Stimulated activated CD4-positive, alpha-beta T cell treated with anti-CD3 and anti-CD28 coated beads, Interleukin-12 subunit alpha, Interleukin-12 subunit beta, amount 100 ng/mL, for 48 hours (primary cell): ENCODE measurements around the gene ANKRD7.
A peak's percentile ranks its signal among the peaks of the same experiment; 100 is the strongest.

ENCODE experiments used
- DNase-seq, 3 donors: peaks; one replicate each; pipeline ENCODE4 v3.0.0-alpha.2; 2020; ENCODE audit warnings: low read depth in 2 of 3, low spot score in 1 of 3

The ANKRD7 gene, protein sequence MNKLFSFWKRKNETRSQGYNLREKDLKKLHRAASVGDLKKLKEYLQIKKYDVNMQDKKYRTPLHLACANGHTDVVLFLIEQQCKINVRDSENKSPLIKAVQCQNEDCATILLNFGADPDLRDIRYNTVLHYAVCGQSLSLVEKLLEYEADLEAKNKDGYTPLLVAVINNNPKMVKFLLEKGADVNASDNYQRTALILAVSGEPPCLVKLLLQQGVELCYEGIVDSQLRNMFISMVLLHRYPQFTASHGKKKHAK

DNA sequence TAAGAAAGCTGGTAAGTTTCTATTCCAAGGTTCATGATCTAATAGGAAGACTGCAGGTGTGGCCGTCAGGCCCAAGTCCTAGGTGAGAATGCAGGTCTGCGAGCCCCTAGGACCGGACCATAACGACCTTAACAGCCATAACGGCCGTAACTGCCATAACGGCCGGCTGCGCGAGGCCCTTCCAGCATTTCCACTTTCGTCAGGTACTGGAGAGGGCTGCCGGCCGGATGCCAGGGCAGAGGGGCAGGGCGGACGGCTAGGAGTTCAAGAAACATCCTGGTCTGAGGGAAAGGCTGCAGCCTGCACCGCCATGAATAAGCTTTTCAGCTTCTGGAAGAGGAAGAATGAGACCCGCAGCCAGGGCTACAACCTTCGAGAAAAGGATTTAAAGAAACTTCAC, at the start of gene ANKRD7:
TSS of gene ANKRD7 (plus strand) at position 184 of the 400 bp plus-strand sequence. CDS start at position 311, 127 bp downstream.
- DNase-seq: no peak

DNA sequence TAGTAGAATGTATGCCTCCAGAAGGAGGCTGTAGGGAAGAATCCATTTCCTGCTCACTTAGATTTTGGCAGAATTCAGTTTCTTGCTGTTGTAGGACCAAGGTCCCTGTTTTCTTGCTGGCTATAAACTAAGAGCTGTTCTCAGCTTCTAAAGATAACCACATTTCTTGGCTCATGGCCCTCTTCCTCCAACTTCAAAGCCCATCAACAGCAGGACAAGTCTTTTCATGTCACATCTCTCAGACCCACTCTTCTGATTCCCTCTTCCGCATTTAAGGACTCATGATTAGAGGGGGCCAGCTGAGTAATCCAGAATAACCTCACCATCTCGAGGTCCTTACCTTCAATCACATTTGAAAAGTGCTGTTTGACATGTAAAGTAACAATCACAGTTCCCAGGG, 48.8 kb upstream of the ANKRD7 start:
- no peak for DNase-seq

DNA sequence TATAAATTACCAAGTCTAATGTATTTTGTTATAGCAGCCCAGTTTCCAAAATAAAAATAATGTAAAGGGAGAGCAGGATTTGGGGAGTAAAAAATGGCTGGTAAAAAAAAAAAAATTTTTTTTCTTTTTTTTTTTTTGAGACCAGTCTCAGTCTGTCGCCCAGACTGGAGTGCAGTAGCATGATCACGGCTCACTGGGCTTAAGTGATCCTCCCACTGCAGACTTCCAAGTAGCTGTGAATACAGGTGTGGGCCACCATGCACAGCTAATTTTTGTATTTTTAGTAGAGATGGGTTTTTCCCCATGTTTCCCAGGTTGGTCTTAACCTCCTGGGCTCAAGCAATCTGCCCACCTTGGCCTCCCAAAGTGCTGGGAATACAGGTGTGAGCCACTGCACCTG, 45.3 kb upstream of the ANKRD7 start:
- no peak for DNase-seq

DNA sequence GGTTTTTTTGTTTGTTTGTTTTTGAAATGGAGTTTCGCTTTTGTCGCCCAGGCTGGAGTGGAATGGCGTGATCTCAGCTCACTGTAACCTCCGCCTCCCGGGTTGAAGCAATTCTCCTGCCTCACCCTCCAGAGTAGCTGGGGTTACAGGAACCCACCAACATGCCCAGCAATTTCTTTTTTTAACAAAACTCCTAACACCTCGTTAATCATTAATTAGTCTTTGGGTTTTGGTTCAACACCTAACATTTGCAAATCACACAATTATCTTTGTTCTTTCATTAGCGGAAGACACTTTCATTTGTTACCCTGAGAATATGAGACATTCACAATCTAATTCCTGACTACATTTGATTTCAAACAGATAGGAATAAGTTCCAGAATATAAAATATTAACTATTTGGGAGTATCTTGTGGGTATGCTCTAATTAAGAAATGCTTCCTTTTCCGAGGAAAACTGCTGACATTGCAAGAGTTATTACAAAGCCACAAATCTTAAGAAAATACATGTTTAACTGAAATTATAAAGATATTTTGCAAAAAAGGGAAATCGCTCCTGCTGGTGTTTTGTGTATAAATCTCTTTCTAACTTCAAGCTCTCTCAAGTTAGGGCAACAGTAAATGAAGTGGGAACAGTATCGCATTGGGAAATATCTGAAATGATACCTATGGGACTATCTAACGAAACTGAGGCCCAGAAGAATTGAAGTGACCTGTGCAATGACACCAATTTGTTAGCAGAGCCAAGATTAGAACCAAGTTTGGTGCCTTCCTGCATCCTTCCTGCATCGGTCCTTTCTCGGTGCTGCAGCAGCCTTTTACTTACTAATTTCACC, 41.7 kb upstream of the ANKRD7 start:
- DNase-seq: no peak

DNA sequence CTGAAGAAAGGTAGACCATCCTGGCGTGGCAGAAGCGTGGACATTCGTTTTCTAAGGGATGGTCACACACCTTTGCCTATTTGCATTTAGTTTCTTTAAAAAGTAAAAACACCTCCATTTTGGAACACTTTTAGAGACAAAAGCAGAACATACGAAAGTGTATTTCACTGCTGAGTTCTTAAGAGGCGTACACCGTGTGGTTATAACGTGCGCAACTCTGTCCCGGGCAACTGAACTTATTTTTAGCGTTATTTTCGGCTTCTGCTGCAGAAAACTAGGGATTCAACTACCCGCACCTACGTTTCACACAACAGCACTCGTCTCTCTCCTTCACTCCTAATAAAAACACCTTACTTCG, 41.1 kb upstream of the ANKRD7 start:
- DNase-seq: peak in 1 of 3 donors; percentile 3

DNA sequence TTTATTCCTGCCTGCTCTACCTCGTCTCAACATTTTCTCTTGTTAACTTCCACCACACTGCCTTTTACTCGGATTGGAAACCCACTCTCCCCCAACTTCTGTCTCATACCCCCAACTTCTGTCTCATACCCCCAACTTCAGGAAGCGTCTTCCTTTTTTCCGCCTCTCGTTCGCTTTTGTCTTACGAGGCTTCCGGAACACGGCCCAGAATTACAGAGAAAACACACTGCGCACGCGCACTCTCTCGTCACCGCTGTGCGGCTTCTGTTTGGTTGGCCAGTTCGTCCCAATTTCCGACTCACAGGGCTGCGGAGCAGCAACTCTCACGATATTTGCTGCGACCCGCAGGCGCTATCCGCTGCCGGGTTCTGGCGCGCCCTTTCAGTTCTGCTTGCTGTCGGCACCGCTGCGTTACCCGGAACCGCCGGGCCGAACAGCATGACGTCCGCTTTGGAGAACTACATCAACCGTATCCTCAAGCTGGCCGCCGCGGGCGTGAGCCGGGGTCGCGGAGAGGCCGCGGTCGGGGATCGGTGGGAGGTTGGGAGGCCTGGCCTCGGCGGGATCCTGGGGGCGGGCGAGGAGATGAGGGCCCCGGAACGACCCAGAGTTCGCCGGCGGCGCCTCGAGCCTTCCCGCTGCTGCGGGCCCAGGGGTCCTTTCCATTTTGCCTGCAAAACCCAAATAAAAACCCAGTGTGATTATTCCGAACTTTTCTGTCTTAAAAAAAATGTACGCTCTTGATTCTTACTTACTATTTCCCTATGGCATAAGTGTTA, 40.5 kb upstream of the ANKRD7 start, which contains the start of gene LSM8:
TSS of gene LSM8 (plus strand) at position 379 of the 779 bp plus-strand sequence. CDS start at position 439, 60 bp downstream.
- peak; percentile 91 to 95 (median 94) for DNase-seq

DNA sequence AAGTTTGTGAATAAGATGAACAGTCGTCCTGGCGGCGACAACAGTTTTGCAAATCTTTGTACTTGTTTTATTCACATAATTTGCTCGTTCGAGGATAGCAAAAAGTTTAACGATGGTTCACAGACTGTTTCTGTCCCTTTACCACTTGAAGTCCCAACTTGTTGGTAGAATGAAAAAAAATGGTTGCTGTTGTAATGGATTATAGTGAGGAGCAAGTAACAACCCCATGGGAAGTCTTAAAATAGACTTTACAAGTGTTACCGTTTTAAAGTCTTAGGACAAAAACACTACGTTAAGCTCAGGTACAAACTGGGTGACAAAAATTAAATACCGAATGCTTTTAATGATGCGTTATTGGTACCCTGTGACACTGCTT, 40.0 kb upstream of the ANKRD7 start:
- no peak for DNase-seq

DNA sequence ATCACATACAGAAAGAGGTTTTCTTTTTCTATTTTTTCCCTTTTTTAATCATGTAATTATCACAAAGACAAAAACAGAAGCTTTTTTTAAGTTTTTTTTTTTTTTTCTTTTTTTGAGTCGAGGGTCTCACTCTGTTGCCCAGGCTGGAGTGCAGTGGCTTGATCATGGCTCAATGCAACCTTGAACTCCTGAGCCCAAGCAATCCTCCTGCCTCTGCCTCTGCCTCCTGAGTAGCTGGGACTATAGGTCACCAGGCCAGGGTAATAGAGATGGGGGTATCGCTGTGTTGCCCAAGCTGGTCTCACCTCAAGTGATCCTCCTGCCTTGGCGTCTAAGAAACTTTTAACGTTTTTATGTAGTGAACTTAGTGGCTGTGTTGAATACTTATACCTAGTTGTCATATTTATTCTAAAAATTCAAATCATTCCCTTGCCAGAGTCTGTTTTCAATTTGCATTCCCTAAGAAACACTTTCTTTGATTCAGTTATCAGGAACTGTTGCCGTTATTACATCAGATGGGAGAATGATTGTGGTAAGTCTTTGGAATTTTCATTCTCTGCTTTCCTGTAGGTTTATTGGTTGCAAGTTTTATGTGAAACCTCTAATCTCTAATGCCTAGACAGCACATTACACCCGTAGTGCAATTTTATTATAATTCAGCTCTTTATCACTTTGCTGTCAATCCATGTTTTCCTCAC, 39.2 kb upstream of the ANKRD7 start:
- no peak for DNase-seq

DNA sequence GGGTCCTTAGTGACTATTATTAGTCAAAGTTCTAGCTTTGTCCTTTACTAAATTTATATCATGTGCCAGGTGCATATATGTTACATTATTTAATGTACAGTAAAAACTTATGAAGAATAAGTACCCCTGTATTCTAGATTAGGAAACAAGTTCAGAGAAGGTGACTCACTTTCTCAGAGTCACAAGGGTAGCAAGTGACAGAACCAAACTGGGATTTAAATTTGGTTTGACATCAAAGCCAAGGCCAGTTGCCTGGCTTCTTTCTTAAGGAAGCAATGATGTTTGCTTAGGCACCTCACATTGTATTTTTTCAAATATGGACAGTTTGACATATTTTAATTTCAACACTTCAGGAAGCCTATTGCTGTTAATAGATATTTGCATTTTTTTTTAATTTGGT, 38.0 kb upstream of the ANKRD7 start:
- DNase-seq: no peak

DNA sequence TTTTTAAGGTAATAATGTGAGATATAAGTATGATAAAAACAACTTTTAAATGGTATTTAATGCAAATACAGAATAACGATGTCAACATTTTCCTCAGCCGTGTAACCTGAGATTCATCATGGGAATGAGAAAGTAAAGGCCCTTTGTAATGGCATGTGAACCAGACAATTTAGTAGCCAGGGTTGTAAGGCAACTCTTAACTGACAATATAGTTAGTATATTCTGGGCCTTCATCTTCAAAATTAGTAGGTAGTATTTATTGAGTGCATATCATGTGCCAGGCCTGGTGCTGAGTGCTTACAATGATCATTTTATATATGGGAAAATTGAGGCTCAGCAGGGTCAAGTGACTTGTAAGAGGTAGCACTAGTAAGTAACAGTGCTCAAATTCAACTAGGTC, 29.9 kb upstream of the ANKRD7 start:
- DNase-seq: no peak

DNA sequence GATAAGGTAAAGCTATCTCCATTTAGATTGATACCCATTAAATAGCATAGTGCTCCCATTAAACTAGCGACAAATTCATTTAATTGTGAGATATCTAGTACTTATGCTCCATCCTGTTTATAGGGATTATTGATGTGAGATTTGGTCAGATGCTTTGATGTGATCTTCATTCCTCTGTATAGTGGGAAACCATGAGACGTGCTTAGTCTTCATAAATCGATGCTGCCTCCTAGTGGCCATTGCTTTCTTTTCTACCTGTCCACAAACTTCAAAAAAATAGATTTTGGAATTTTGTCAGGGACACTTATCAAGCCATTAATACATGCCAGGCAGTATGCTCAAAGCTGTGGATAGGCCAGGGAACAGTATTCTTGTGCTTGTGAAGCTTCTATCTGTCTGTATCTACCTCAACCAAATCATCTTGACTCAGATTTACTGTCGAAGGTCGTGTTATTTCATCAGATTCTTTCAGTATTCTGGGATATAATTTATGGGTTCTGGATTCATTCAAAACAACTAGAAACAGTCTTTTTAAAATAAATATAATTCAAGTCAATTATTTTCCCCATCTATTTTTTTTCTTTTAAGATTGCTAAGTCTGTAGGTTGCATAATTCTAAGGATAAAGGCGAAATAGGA, 28.5 kb upstream of the ANKRD7 start:
- peak in 2 of 3 donors; percentile 46 to 62 for DNase-seq

DNA sequence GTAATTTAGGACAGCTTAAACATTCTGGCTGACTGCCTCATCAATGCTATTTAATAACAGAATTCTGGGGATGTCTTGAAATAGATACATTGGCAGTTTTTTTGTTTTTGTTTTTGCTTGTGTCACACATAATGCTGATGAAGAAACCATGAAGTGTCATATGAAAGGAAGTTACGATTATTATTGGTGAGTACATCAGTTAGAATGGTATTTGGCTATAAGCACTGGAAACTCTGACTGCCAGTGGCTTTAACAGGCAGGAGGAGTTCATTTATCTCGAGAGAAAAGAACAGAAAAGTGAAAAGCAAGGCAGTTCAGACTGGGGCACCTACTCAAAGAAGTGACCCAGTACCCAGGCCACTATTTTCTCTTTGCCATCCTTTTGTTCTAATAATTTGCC, 22.4 kb upstream of the ANKRD7 start:
- DNase-seq: no peak

DNA sequence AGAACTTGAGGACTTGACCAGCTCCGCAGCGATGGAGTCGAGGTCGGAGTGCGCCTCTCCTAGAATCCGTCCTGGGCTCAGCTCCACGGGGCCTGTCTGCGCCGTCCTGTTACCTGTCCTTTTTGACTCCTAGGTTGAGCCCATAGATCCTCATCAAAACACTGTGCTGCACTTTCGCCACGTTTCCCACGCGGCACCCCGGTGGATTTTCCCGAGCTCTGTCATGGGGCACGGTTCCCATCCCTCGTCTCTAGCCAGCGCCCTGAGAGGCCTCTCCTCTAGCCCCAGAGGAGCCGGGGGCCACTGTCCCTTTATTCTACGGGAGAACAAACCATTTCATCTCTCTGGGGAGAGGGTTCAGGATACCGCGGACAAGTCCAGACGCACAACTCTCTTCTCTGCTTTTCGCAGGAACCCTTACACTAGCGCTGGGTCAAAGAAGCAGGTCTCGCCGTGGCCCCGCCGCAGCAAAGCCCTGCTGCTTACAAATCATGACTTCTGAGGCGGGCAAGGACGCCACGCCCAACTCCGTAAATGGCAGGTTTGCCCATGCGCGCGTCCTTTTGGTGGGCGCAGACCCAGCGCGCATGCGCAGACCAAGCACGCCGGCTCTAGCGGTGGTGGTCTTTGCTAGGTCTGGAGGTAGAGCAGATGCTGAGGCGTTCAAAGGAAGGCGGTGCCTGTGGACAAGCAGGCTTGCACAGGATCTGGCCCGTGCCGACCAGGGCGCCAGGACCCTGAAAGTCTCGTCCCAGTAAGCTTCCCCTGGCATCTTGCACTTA, 10.3 kb upstream of the ANKRD7 start:
- DNase-seq: peak; percentile 53 to 55 (median 54)

DNA sequence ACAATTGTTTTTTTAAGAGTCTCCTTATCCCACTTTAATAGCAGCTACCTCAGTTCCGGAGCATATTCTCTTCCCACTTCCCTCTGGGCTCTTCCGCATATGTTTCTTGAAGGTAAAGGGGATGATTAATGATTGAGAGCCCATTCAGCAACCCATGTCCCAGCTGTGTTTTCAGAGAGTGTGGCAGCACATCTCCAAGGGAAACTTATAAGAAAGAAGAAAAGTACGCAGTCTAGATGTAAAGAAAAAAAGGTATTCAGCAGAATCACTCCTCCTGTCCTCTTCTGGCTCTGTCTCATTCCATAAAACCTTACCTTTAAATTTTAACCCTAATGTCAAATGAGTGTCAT, 9.7 kb upstream of the ANKRD7 start:
- no peak for DNase-seq

DNA sequence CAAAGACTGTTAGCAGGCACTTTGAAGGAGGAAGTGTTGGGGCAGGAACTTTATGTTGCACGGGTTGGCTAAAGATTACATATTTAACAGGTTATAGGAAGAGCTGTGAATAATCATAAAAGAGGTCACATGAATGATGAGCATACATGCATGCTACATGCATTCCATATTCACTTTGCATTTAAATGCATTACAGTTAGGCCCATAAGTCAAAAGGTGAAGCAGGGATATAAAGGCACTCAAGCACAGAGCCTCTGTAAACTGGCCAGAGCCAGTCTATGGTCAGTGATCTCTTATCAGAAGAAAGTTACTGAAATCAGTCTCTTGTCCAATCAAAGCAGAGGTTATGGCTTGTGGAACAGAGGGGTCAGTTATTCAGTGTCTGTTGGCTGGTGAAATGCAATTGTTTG, 7.3 kb upstream of the ANKRD7 start:
- DNase-seq: no peak

DNA sequence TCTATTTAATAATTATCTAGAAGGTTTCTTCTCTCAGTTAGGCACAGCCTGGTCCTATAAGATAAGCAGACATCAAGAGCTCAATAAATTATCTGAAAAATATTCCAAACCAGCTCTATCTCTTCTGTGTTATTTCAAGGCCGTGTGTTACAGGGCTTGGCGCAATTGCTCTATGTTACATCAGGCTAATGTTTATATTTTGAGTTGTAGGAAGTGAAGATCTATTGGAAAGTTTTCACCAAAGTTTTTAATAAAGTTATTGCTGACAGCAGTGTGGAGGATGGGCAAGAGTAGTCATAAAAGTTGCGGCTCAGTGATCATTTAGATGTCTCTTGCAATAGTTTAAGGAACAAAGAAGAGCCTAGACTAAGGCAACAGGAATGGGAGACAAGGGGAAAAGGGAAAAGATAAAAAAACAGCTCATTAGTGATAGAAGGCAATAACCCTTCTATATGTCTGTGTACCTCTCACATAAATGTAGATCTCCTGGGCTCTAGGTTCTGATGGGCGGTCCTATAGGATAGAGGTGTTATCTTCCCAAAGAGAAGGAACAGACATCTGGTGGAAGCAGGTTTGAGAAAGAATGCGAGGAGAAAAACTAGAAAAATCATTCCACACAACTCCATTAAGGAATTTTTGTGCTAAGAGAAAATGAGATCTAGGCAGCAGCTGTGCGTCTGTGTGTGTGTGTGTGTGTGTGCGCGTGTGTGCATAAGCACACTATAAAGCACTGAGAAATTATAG, 5.9 kb upstream of the ANKRD7 start:
- no peak for DNase-seq

DNA sequence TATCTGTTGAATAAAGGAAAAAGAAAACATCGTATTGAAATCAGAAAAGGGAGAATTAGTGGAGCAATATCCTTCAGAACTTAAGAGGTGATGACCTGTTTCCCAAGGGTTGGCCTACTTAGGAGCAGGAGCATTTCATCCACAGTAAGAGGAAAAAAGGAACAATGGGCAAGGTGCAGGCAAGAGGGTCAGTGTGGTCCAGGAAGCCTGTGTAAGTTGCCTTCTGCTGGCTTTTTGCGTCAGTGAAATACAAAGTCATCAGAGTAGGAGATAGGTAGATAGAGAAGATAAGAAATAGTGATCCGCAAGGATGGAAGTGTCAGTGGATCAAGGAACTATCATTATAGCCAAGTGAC, 5.4 kb upstream of the ANKRD7 start:
- no peak for DNase-seq

DNA sequence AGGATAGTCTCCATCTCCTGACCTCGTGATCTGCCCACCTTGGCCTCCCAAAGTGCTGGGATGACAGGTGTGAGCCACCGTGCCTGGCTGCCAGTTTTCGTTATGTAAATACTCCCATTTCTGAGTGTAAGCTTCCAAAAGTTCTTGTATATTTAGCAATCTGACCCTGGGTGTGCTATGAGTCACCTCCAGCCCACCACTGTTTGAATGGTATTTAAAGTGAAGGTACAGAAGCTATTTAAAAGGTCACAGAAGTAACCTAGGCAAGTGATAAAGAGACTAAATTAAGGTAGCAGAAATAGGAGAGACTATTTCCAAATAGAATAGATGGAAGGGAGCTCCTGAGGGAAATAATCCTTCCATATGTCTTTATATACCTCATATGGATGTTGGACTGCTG, 3.9 kb upstream of the ANKRD7 start:
- DNase-seq: no peak

DNA sequence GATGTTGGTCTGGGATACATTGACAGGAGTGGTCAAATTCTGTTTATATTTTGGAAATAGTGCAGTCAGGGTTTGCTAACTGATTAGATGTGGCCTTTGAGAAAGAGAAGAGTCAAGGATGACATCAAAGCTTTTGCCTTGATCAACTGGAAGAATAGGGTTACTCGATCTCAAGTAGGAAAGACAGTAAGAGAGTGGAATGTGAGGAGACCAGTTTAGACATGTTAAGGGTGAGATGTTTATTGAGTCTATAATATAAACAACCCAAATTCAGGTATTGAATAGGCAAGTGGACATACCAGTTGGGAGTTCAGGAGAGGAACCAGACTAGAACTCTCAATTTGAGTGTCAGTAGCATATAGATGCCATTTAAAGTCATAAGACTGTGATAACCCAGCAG, 1.9 kb upstream of the ANKRD7 start:
- DNase-seq: no peak
